ENCODE measurements around the gene PIP5K1B.

DNA sequence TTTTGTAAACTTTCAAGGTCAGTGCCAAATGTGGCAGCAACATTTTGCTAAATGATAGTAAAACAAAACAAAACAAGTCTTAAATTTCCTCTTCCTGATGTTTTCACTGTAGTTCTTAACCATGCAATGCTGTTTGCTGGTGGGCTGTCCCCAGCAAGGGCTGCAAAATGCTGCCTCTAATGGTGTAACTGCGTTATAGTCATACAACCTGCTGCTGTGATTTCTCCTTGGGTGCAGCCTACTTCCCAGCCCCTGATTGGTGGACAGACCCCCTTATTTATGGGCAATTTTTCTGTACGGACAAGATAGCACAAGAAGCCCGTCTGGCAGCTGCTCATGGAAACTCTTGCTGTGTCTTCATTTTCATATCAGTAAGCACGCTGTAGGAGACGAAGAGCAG, 26.6 kb upstream of the PIP5K1B start:
- TF ChIP-seq, protein P1, sequence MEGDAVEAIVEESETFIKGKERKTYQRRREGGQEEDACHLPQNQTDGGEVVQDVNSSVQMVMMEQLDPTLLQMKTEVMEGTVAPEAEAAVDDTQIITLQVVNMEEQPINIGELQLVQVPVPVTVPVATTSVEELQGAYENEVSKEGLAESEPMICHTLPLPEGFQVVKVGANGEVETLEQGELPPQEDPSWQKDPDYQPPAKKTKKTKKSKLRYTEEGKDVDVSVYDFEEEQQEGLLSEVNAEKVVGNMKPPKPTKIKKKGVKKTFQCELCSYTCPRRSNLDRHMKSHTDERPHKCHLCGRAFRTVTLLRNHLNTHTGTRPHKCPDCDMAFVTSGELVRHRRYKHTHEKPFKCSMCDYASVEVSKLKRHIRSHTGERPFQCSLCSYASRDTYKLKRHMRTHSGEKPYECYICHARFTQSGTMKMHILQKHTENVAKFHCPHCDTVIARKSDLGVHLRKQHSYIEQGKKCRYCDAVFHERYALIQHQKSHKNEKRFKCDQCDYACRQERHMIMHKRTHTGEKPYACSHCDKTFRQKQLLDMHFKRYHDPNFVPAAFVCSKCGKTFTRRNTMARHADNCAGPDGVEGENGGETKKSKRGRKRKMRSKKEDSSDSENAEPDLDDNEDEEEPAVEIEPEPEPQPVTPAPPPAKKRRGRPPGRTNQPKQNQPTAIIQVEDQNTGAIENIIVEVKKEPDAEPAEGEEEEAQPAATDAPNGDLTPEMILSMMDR (IDR thresholded peaks at IDR 0.05; ENCODE audit: low read length), result peak; percentile 23
- no peak for TF ChIP-seq EZH2 (optimal IDR thresholded peaks at IDR 0.05; ENCODE audit: low read depth, low read length)
- no peak for TF ChIP-seq EZH2phosphoT487 (IDR thresholded peaks at IDR 0.05; ENCODE audit: low read length)

Data from MM.1S (cell line).